Measurements from ENCODE around the gene PALS1.
A peak's percentile ranks its signal among the peaks of the same experiment; 100 is the strongest.

The PALS1 gene

GRCh38 chr14:67280506-67280905 is 39.3 kb downstream of the PALS1 start:
- TF ChIP-seq CTCF (IDR thresholded peaks at IDR 0.05; ENCODE audit: control insufficient read depth, extremely low read depth, insufficient read depth) = no peak
- no peak for DNase-seq (ENCODE audit: low read depth)
- no peak overlapping the region for H3K4me3 ChIP-seq (ENCODE audit: low read depth, low read length)

- DNase-seq (ENCODE audit: low read depth) = peak; percentile 34
- H3K4me3 ChIP-seq (ENCODE audit: low read depth, low read length) = no peak overlapping the region
- peak; percentile 32 for TF ChIP-seq CTCF (IDR thresholded peaks at IDR 0.05; ENCODE audit: control insufficient read depth, extremely low read depth, insufficient read depth)
Measured at GRCh38 chr14:67285876-67286452, 44.7 kb downstream of the PALS1 start.
